NT2/D1 (cell line): ENCODE results near the gene SCARB2.

Experiments used
- DNase-seq: peaks from one replicate; pipeline ENCODE4 v3.0.0-alpha.2; 2011; ENCODE audit warnings: low read depth, low spot score
- H3K27me3 ChIP-seq: 2 replicates; pipeline ENCODE4 v1.6.0; 2011; ENCODE audit warnings: mild to moderate bottlenecking; ENCODE audit not compliant: insufficient read length, insufficient read depth
- H3K36me3 ChIP-seq: 2 replicates; pipeline ENCODE4 v1.6.1; 2011; ENCODE audit warnings: mild to moderate bottlenecking, low read length, mixed read lengths; ENCODE audit not compliant: insufficient read depth, insufficient read length
- H3K4me1 ChIP-seq: 2 replicates; pipeline ENCODE4 v1.5.1; 2011; ENCODE audit not compliant: insufficient read depth, insufficient read length
- H3K4me3 ChIP-seq: 2 replicates; pipeline ENCODE4 v1.5.1; 2011; ENCODE audit warnings: low read depth; ENCODE audit not compliant: insufficient read length
- H3K9ac ChIP-seq: 2 replicates; pipeline ENCODE4 v1.6.0; 2011; ENCODE audit warnings: low read depth; ENCODE audit not compliant: insufficient read length
- H3K9me3 ChIP-seq: 2 replicates; pipeline ENCODE4 v1.5.1; 2011; ENCODE audit warnings: mild to moderate bottlenecking, low read length; ENCODE audit not compliant: insufficient read depth
- SUZ12 ChIP-seq: IDR thresholded peaks from 2 replicates; pipeline ENCODE4 v1.6.1; 2011; ENCODE audit not compliant: insufficient read length, insufficient read depth; ENCODE audit errors: extremely low read depth
- YY1 ChIP-seq: IDR thresholded peaks from 2 replicates; pipeline ENCODE4 v1.6.1; 2011; ENCODE audit not compliant: insufficient read length, insufficient read depth
- ZNF274 ChIP-seq: IDR thresholded peaks from 2 replicates; pipeline ENCODE4 v1.6.1; 2011; ENCODE audit warnings: mild to moderate bottlenecking, low read depth, low read length

Gene SCARB2

DNA sequence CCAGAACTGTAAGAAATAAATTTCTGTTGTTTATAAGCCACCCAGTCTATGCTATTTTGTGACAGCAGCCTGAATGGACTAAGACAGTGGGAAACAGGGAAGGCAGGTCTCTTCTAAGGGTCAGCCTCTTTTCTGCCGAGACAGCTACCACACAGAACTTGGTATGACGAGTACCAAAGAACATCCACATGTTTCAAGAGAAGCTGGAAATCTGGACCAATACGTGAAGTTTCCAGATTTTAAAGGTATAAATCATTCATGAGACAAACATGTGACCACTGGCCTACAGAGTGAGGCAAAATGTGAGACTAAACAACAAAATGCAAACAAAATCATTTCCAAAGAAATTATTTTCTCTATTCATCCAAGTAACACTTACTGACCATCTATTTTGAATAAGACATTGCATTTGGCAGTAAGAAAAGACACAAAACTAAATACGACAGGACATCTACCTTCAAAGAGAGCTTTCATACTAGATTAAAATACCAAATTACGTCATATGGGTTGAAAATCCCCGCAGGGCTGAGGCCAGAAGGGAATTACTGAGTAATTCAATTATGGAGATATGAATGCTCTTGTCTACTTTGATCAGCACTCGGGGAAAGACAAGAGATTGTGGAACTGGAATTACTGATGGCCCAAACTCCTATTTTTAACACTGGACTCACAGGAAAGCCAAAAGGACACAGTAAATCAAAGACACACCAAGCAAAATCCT is 7.2 kb downstream of the SCARB2 start:
- Histone ChIP-seq H3K9ac (no peak overlapping the region), H3K27me3 (no peaks in the 10 kb centered on the region), H3K36me3 (no peaks in the 10 kb centered on the region), H3K4me1 (no peaks in the 10 kb centered on the region), H3K9me3 (no peaks in the 10 kb centered on the region), H3K4me3 (no peak overlapping the region)
- no peak for TF ChIP-seq ZNF274
- no peak for TF ChIP-seq SUZ12
- no peak for TF ChIP-seq YY1
- no peak for DNase-seq

DNA sequence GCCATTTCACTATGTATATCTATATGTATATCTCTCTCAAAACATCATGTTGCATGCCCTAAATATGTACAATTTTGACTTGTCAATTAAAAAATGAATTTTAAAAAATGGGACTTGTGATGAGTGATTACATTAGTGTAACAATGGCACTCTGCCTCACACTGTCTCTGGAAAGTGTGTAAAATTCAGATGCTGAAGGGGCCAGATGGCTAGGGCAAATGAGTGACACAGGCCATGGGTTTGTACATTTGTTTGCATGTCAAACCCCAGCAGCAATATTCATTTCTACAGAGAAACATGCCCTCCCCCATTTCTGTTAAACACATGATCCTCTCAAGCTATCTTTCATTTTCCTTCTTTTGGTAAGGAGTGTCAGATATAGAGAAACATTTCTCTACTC is 8.1 kb downstream of the SCARB2 start:
- Histone ChIP-seq H3K9ac (no peak overlapping the region), H3K36me3 (no peaks in the 10 kb centered on the region), H3K27me3 (no peaks in the 10 kb centered on the region), H3K9me3 (no peaks in the 10 kb centered on the region), H3K4me3 (no peak overlapping the region), H3K4me1 (no peaks in the 10 kb centered on the region)
- DNase-seq = no peak
- TF ChIP-seq YY1 (no peak), SUZ12 (no peak)

GRCh38 chr4:76204936-76205335 is 8.7 kb downstream of the SCARB2 start:
- H3K27me3 ChIP-seq = no peaks in the 10 kb centered on the region
- TF ChIP-seq SUZ12 = no peak
- no peak for TF ChIP-seq YY1
- no peak for TF ChIP-seq ZNF274
- H3K36me3 ChIP-seq = no peaks in the 10 kb centered on the region
- no peak for DNase-seq
- no peaks in the 10 kb centered on the region for H3K9me3 ChIP-seq
- no peaks in the 10 kb centered on the region for H3K4me1 ChIP-seq
- H3K4me3 ChIP-seq = no peak overlapping the region
- H3K9ac ChIP-seq = no peak overlapping the region

GRCh38 chr4:76203541-76203940 is 10.1 kb downstream of the SCARB2 start:
- Histone ChIP-seq H3K27me3 (no peaks in the 10 kb centered on the region), H3K9me3 (no peaks in the 10 kb centered on the region), H3K4me1 (no peaks in the 10 kb centered on the region), H3K9ac (no peak overlapping the region), H3K36me3 (no peaks in the 10 kb centered on the region), H3K4me3 (no peak overlapping the region)
- no peak for TF ChIP-seq ZNF274
- TF ChIP-seq YY1 = no peak
- TF ChIP-seq SUZ12 = no peak
- DNase-seq = no peak

DNA sequence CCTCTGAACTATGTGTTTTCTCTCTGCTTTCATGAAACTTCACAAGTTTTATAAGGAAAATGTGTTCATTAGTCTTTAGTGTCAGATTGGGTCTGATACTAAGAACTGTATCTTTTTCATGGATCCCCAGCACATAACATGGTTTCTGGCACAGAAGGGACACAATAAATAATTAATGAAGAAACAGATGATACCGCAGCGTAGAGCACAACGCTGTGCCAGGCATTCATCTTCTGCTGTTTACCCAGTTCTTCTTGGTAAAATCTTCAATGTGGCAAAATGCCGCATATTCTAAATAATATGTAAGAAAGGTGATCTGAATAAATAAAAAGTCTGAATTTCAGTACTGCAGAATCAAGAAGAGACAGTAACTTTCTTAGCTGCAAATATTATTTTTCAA is 12.3 kb downstream of the SCARB2 start:
- no peak for DNase-seq
- Histone ChIP-seq H3K9me3 (no peaks in the 10 kb centered on the region), H3K4me3 (no peak overlapping the region), H3K36me3 (no peaks in the 10 kb centered on the region), H3K27me3 (no peaks in the 10 kb centered on the region), H3K9ac (no peak overlapping the region), H3K4me1 (no peaks in the 10 kb centered on the region)
- no peak for TF ChIP-seq SUZ12
- no peak for TF ChIP-seq YY1
- no peak for TF ChIP-seq ZNF274

- Histone ChIP-seq H3K9ac (no peak overlapping the region), H3K4me3 (no peak overlapping the region), H3K4me1 (no peaks in the 10 kb centered on the region), H3K9me3 (no peaks in the 10 kb centered on the region), H3K36me3 (no peaks in the 10 kb centered on the region), H3K27me3 (no peaks in the 10 kb centered on the region)
- TF ChIP-seq ZNF274 (no peak), SUZ12 (no peak), YY1 (no peak)
- no peak for DNase-seq
Observed at GRCh38 chr4:76200771-76201231, 12.8 kb downstream of the SCARB2 start.

DNA sequence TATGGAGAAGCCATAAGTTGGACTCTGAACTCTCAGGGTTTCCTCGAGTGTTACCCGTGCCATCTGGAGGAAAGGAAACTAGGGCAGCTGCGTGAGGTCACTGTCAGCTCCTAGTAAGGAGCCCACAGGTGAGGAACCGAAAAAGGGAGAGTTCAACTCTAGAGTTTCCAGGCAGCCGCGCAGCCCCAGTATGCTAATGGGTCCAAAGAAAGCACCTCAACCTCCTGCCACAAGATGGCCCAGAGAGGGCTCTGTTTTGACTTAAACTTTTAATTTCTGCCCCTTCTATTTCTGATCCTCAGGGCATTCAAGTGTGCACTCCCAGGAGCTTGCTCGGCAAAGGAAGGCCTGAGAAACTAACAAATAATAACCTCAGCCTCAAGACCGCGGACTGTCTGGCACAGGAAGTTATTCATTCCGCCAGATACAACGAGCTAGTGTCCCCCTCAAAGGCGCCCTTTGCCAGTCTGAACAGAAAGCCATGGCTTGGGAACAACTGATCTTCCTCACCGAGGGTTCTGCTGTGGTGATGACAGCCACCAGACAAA is 13.9 kb downstream of the SCARB2 start:
- Histone ChIP-seq H3K27me3 (no peaks in the 10 kb centered on the region), H3K9me3 (no peaks in the 10 kb centered on the region), H3K9ac (no peak overlapping the region), H3K36me3 (peaks cover 5% of the 10 kb centered on the region), H3K4me1 (no peaks in the 10 kb centered on the region), H3K4me3 (no peak overlapping the region)
- TF ChIP-seq YY1 (no peak), ZNF274 (no peak), SUZ12 (no peak)
- DNase-seq = no peak
